HL-60 (cell line): Measurements from ENCODE around the gene RELB.

Experiments
- DNase-seq, 2 experiments: peaks; one replicate each; pipeline ENCODE4 v3.0.0-alpha.2; 2010 to 2020; ENCODE audit warnings: low read depth in 1 of 2, low spot score in 1 of 2
- H3K27ac ChIP-seq: fragments of 250-450 bp; sonication (Bioruptor Pico); replicated peaks from 2 replicates; pipeline ENCODE4 v1.5.1; 2020; ENCODE audit warnings: mild to moderate bottlenecking, moderate library complexity
- H3K27me3 ChIP-seq: fragments of 250-450 bp; sonication (Bioruptor Pico); 2 replicates; pipeline ENCODE4 v1.5.1; 2021; ENCODE audit warnings: mild to moderate bottlenecking, moderate library complexity; ENCODE audit not compliant: insufficient read depth, poor library complexity, severe bottlenecking
- H3K4me3 ChIP-seq: replicated peaks from 2 replicates; pipeline ENCODE4 v1.5.1; 2011; ENCODE audit warnings: mild to moderate bottlenecking, control low read depth, low read length; ENCODE audit not compliant: insufficient read depth
- CTCF ChIP-seq: IDR thresholded peaks from one replicate; pipeline ENCODE4 v1.5.1; 2011; ENCODE audit warnings: low read length, control low read depth, inconsistent platforms; ENCODE audit not compliant: insufficient read depth
- GABPA ChIP-seq: IDR thresholded peaks from 2 replicates; pipeline ENCODE4 v1.6.1; 2012; ENCODE audit warnings: low read depth
- POLR2AphosphoS5 ChIP-seq: IDR thresholded peaks from 2 replicates; pipeline ENCODE4 v1.6.1; 2012; ENCODE audit warnings: low read depth
- REST ChIP-seq: IDR thresholded peaks from 2 replicates; pipeline ENCODE4 v1.6.1; 2012; ENCODE audit warnings: low read depth; ENCODE audit not compliant: insufficient replicate concordance
- SPI1 ChIP-seq: IDR thresholded peaks from 2 replicates; pipeline ENCODE4 v1.6.1; 2012; ENCODE audit warnings: low read depth, mild to moderate bottlenecking, borderline replicate concordance

The RELB gene

GRCh38 chr19:45050036-45050435, 48.8 kb downstream of the RELB start:
- H3K4me3 ChIP-seq: no peak overlapping the region
- TF ChIP-seq GABPA (no peak), SPI1 (no peak), REST (no peak), POLR2AphosphoS5 (no peak), CTCF (no peak)
- no peaks in the 10 kb centered on the region for H3K27me3 ChIP-seq
- no peak for DNase-seq
- no peak overlapping the region for H3K27ac ChIP-seq

GRCh38 chr19:45051929-45052579, 50.8 kb downstream of the RELB start:
- no peak for DNase-seq
- Histone ChIP-seq H3K27ac (no peak overlapping the region), H3K4me3 (no peak overlapping the region), H3K27me3 (no peaks in the 10 kb centered on the region)
- no peak for TF ChIP-seq POLR2AphosphoS5

GRCh38 chr19:45056831-45057230, 55.6 kb downstream of the RELB start:
- no peak overlapping the region for H3K4me3 ChIP-seq
- no peak overlapping the region for H3K27ac ChIP-seq
- H3K27me3 ChIP-seq: no peaks in the 10 kb centered on the region
- no peak for DNase-seq
- TF ChIP-seq REST (no peak), POLR2AphosphoS5 (no peak), SPI1 (no peak), GABPA (no peak), CTCF (no peak)

- no peak for DNase-seq
Observed at GRCh38 chr19:45057444-45057843, 56.2 kb downstream of the RELB start.

More at GRCh38 chr19:45057444-45057843, 56.2 kb downstream of the RELB start:
- Histone ChIP-seq H3K27me3 (no peaks in the 10 kb centered on the region), H3K4me3 (no peak overlapping the region), H3K27ac (no peak overlapping the region)
- TF ChIP-seq GABPA: no peak
- no peak for TF ChIP-seq POLR2AphosphoS5
- TF ChIP-seq REST: no peak
- no peak for TF ChIP-seq SPI1
- TF ChIP-seq CTCF: no peak
